T1000 (cell line): ENCODE measurements around the gene OR8B8.
"Not testable (repeated sequence)": the region's sequence is repeated elsewhere in the genome, so short reads cannot be mapped to it uniquely, and the experiment has no call there.

Experiments used
- DNase-seq: peaks from one replicate; lab custom pipeline; 2025; ENCODE audit warnings: mixed read lengths; lab: John Stamatoyannopoulos, UW

The OR8B8 gene, protein sequence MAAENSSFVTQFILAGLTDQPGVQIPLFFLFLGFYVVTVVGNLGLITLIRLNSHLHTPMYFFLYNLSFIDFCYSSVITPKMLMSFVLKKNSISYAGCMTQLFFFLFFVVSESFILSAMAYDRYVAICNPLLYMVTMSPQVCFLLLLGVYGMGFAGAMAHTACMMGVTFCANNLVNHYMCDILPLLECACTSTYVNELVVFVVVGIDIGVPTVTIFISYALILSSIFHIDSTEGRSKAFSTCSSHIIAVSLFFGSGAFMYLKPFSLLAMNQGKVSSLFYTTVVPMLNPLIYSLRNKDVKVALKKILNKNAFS

GRCh38 chr11:124445646-124446150 is at the start of gene OR8B8:
OR8B8 (minus strand) TSS chr11:124445696; CDS start chr11:124441085, 4,611 bp downstream.
- DNase-seq = no peak

DNA sequence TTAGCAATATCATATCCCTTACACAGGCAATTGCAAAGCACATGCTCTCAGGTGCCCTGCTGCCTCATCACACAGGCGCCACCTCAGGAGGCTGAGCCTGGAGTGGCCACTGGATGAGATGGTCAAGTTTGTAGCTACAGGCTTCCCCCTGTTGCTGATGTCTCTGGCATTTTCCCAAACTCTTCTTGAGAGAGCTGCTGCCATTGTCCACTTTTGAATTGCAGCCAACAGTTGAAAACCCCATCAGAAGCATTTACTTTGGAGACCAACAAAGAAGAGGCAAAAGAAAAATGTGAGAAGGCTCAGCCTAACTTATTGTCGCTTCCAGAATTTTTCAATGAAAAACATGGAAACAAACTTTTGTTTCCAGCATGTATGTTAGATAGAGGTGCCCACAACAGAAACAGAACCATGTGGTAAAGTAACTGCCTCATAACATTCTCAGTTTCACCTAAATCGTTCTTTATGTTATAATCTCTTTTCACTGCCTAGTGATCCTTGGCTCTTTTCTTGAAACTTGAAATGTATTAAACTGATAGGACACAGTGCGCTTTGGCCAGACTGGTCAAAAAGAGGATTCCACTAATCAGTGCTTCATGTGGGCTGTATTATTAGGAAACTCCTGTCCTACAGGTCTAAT is 47.6 kb upstream of the OR8B8 start:
- no peak for DNase-seq

- DNase-seq = no peak
Observed at GRCh38 chr11:124483422-124483821, 37.9 kb upstream of the OR8B8 start.

DNA sequence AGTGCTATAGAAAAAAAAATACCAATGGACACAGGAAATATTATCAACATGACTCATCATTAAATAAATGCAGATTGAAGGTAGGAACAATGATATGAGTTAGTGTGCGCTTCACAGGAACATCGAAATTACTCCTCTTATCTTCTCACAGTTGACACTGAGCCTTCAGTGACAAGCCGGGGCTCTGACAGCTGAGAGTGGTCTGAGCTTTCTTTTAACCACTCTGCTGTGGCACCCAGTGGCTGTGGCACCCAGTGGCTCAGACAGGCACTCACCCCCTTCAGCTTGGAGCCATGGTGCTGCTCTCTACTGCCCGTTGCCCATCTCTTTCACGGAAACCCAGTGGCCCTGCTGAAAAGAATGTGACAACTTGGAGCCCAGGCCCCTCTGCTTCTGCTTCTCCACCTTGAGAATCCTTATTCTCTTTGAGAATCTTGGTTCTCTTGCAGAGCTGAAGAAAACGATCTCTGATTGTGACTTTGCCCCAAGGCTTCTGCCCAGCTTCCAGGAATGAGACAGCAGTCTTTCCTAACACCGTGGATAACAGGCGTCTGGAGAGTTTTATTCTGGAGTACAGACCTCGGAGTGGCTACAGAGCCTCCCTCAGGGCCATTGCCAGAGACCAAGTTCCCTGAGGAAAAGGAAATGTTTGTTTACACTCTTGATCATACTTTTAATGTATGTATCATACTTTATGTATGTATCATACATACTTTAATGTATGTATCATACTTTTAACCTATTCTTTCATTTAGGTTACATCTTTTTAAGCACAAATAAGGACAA is 37.1 kb upstream of the OR8B8 start:
- peak; percentile 8 for DNase-seq

DNA sequence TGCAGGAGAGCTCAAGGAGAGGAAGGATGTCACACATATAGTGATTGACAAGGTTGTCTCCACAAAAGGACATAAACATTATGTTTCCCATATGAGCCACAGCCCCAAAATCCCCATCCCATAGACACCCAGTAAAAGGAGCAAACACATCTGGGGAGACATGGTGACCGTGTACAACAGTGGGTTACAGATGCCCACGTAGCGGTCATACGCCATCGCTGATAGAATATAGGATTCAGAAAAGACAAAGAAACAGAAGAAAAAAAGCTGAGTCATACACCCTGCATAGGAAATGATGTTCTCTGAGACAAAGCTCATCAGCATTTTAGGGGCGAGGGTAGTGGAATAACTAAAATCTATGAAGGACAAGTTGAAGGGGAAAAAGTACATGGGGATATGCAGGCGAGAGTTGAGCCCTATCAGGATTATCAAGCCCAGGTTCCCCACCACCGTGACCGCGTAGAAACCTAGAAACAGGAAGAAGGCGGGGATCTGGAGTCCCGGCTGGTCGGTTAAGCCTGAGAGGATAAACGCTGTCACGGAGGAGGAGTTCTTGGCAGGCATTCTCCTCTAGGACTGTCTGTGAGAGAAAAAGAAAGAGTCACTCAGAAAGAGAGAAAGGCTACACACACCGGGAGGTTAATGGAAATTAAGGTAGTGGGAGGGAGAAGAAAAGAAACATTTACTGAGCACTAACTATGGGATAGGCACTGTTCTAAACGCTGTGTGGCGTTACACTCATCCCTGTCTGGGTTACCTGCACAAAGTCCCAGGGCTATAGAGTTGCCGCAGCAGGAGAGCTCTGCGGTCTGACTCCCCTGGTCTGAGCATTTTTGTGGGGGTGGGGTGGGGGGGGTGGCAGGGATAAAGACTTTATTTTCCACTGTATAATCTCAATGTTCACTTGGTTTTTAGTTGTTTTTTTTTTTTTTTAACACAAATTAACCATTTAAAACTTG is 36.1 kb upstream of the OR8B8 start:
- peak; percentile 29 for DNase-seq

GRCh38 chr11:124479561-124479960 is 34.1 kb upstream of the OR8B8 start:
- no peak for DNase-seq

- no peak for DNase-seq
Observed at GRCh38 chr11:124475265-124475664, 29.8 kb upstream of the OR8B8 start.

DNA sequence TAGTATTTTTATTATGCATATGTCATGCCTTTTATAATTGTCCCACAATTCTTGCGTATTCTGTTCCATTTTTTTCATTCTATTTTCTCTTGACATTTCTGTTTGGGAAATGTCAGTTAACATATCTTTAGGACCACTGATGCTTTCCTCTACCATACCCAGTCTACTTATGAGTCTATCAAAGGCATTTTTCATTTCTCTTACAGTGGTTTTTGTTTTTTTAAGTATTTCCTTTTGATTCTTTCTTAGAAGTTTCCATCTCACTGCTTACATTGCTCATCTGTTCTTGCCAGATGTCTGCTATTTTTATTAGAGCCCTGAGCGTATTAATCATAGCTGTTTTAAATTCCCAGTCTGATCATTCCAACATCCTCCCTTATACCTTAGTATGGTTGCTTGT is 29.3 kb upstream of the OR8B8 start:
- no peak for DNase-seq

DNA sequence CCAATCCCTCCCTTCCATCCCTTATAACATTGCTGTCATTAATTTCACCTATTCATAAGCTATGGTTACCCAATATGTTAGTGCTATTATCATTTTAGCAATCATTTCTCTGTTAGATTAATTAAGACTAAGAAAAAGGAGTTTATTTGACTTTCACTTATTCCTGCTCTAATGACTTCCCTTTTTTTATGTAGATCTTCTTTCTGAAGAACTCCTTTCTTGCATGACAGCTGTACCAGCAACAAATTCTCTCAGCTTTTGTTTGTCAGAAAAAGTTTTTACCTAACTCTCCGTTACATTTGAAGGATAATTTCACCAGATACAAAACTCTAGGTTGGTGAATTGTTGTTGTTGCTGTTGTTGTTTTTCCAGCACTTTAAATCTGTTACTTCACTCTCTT is 28.6 kb upstream of the OR8B8 start:
- no peak for DNase-seq

- no peak for DNase-seq
Observed at GRCh38 chr11:124473476-124473875, 28.0 kb upstream of the OR8B8 start.

DNA sequence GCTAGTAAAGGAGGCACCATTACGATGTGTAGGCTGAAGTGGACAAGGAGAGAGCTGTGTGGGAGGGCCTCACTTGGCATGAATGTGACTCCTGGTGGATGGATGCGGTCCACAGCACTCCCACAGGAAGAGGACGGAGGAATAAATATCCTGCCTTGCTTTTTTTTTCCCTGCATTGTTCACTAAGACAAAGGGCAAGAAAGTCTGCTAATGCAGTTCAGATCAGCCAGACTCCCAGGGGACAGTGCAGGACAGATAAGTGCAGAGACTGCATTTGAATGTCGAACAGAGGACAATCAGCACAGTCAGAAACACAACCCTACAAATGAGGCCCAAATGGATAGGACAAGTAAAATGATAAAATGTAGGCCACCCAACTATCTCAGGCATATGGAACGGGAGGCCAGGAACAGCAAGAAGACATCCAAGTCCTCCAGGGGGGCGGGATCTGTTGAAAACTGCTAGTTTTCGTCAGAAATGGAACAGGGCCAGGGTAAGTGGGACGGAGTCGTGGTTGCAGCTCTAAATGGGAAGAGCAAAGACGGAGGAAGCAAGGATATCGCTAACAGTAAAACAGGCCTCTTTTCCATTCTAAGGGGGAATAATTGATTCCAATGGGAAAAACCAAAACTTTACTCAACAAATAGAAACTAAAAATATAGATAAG is 25.2 kb upstream of the OR8B8 start:
- DNase-seq = no peak

- no peak for DNase-seq
Observed at GRCh38 chr11:124467381-124467927, 22.0 kb upstream of the OR8B8 start.

DNA sequence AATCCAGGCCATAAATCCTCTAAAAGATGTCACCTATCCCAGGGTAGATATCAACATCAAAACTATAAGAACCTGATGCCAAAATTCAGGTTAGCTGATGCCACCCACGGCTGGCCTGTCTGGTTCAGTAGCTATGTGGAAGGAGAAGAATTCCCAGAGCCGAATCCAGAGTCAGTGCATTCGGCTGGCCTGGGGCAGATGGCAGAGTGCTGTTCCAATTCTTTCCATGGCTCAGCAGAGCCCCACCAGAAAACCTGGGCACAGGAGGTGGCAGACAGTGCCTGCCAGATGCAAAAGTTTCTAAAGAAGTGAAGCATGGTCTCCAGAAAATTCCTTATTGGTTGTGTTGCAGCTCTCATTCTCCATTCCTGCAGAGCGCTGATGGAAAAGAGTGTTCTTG is 19.9 kb upstream of the OR8B8 start:
- no peak for DNase-seq

DNA sequence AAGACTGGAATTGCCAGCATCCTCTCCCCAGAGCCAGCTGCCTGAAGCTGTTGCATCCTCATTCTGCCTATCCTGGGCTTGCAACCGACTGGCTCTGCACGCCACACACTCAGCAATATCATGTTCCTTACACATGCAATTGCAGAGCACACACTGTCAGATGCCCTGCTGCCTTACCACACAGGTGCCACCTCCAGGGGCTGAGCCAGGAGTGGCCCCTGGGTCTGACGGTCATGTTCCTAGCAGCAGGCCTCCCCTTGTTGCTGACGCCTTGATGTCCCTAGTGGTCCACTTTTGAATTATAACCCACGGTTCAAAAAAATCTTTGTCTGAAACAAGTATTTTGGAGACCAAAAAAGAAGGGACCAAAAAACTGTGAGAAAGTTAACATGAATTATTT is 18.5 kb upstream of the OR8B8 start:
- no peak for DNase-seq

GRCh38 chr11:124463324-124463723 is 17.8 kb upstream of the OR8B8 start:
- no peak for DNase-seq

DNA sequence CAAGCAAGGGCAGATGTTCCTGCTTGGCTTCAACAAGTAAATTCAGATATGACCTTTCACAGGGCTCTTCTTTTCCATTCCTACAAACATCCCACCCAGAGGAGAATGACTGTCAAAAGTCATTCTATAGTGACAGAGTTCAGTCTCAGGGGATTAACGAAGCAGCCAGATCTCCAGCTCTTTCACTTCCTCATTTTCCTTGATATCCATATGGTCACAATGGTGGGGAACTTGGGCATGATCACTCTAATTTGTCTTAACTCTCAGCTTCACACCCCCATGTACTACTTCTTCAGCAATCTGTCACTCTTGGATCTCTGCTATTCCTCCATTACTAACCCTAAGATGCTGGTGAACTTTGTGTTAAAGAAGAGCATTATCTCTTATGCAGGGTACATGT is 15.0 kb upstream of the OR8B8 start:
- DNase-seq = no peak

GRCh38 chr11:124459379-124459778 is 13.9 kb upstream of the OR8B8 start:
- DNase-seq = not testable (repeated sequence)

DNA sequence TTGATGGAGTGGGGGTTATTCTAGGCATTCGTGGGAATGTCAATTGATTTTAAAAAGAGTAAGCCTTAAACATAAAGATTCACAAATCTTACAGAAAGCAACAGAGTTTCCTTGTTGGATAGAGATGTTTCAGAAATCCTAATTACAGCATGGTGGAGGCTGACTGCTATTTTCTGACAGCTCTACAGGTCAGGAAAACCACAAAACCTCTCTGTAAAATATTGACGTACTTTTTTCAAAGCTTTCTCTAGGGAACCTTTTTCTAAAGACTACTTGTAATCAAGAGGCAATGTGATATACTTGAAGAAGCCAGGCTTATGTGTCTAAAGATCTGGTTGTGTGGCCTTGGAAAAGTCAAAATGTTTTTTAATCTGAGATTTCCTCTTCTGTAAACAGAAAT is 9.1 kb upstream of the OR8B8 start:
- DNase-seq = no peak

GRCh38 chr11:124446916-124447315 is 1.4 kb upstream of the OR8B8 start:
- DNase-seq = no peak

- DNase-seq = no peak
Observed at GRCh38 chr11:124442847-124443246, 2.6 kb downstream of the OR8B8 start.

DNA sequence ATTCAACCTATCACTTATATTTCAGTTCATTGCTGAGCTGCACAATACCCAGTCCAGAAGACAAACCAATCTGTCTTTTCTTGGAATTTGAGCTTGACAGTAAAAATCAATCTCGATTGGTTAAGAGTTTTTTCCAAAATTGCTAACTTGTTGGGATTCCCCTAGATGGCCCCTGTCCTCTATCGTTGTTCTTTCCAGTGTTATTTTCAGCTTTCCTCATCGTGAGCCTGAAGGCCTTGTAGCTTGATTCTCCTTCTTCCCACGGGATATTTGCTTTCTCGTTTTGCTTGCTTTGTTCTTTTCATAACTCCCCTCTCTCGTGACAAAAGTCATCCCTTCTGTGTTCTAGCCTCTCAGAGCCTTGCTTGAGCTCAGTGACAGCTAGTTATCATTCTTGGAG is 3.1 kb downstream of the OR8B8 start:
- DNase-seq = no peak
